GM12875 (cell line): Measurements from ENCODE around the gene PCCA.
"Not testable (repeated sequence)": the region's sequence is repeated elsewhere in the genome, so short reads cannot be mapped to it uniquely, and the experiment has no call there.

Experiments
- H3K4me3 ChIP-seq: one replicate; pipeline ENCODE4 v1.5.1; 2011; ENCODE audit warnings: low read depth, low read length, control low read depth
- TF ChIP-seq, protein P1 (sequence below): IDR thresholded peaks from 2 replicates; pipeline ENCODE4 v1.5.1; 2011; ENCODE audit warnings: low read depth, mild to moderate bottlenecking, control low read depth, inconsistent platforms, low read length, moderate library complexity, borderline replicate concordance; ENCODE audit not compliant: insufficient read depth

The PCCA gene

DNA sequence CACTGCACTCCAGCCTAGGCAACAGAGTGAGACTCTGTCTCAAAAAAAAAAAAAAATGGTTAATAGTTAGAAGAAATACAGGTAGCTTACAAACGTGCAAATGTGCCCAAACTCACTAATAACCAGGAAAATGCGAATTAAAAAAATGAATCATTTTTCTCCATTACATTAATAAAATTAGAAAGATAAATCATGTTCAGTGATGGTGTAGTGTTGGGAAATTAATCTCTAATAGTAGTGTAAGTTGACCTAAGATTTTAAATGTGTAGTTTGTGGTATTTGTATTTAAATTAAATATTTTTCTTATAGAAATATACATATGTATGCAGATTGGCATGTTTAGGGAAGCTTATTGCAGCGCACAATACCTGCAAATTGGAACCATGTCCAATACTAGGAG, 57.6 kb downstream of the PCCA start:
- TF ChIP-seq, protein P1, sequence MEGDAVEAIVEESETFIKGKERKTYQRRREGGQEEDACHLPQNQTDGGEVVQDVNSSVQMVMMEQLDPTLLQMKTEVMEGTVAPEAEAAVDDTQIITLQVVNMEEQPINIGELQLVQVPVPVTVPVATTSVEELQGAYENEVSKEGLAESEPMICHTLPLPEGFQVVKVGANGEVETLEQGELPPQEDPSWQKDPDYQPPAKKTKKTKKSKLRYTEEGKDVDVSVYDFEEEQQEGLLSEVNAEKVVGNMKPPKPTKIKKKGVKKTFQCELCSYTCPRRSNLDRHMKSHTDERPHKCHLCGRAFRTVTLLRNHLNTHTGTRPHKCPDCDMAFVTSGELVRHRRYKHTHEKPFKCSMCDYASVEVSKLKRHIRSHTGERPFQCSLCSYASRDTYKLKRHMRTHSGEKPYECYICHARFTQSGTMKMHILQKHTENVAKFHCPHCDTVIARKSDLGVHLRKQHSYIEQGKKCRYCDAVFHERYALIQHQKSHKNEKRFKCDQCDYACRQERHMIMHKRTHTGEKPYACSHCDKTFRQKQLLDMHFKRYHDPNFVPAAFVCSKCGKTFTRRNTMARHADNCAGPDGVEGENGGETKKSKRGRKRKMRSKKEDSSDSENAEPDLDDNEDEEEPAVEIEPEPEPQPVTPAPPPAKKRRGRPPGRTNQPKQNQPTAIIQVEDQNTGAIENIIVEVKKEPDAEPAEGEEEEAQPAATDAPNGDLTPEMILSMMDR = no peak
- H3K4me3 ChIP-seq = no peak overlapping the region

- H3K4me3 ChIP-seq = no peak overlapping the region
- TF ChIP-seq, protein P1 = no peak
Observed at GRCh38 chr13:100147825-100148224, 58.9 kb downstream of the PCCA start.

GRCh38 chr13:100148422-100148821, 59.5 kb downstream of the PCCA start:
- no peak overlapping the region for H3K4me3 ChIP-seq
- TF ChIP-seq, protein P1 = no peak

GRCh38 chr13:100149389-100149788, 60.5 kb downstream of the PCCA start:
- TF ChIP-seq, protein P1 = no peak
- H3K4me3 ChIP-seq = no peak overlapping the region

- not testable (repeated sequence) for H3K4me3 ChIP-seq
Observed at GRCh38 chr13:100150711-100151110, 61.8 kb downstream of the PCCA start.

DNA sequence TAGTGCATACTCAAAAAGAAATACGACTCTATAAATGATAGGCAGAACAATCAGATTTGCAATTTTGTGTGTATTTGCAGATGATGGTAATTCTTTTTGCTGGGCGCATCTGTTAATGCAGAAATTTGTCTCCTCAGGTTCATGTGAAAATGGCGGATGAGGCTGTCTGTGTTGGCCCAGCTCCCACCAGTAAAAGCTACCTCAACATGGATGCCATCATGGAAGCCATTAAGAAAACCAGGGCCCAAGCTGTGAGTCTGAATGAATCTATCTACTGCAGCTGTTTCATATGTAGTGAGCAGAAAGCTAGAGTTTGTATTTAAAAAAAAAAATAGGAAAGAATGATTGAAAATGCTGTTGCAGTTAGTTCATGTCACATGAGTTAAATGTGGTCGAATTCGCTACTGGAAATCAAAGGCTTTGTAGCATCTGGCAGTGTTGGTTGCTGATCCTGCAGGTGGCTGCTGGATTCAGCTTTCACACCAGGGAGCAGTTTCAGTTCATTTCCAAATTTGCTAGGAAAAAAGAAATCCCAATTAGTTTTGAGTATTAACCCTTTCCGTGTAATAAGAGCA, 66.0 kb downstream of the PCCA start:
- TF ChIP-seq, protein P1 = no peak

GRCh38 chr13:100156788-100157187, 67.9 kb downstream of the PCCA start:
- H3K4me3 ChIP-seq = no peak overlapping the region
- TF ChIP-seq, protein P1 = no peak

More for the DNA sequence above, 66.0 kb downstream of the PCCA start:
- H3K4me3 ChIP-seq = no peak overlapping the region

- H3K4me3 ChIP-seq = no peak overlapping the region
- TF ChIP-seq, protein P1 = no peak
Observed at GRCh38 chr13:100158569-100158968, 69.7 kb downstream of the PCCA start.
